Vagina (tissue), 2 donors: ENCODE measurements around the gene TRAPPC5. TPM values are rescaled to one million over a fixed set of nuclear protein-coding genes. Genes with fewer than 3 reads are reported as not detected.

Experiments used
- DNase-seq, 2 donors: peaks; one replicate each; pipeline ENCODE4 v3.0.0-alpha.2; 2017; ENCODE audit errors: extremely low spot score in 2 of 2
- H3K27ac ChIP-seq: fragments of 200-600 bp; sonication (generic); one replicate; pipeline ENCODE4 v1.5.1; 2019
- H3K27me3 ChIP-seq: fragments of 200-600 bp; sonication (generic); one replicate; pipeline ENCODE4 v1.5.1; 2019
- H3K36me3 ChIP-seq, 2 donors: fragments of 200-600 bp; sonication (generic); one replicate each; pipeline ENCODE4 v1.5.1; 2017 to 2019
- H3K4me1 ChIP-seq: fragments of 200-600 bp; sonication (generic); one replicate; pipeline ENCODE4 v1.5.1; 2019
- H3K4me3 ChIP-seq, 2 donors: fragments of 200-600 bp; sonication (generic); 1 replicate in 1 of 2; 2 replicates in 1 of 2; pipeline ENCODE4 v1.5.1; 2016 to 2019
- H3K9me3 ChIP-seq: fragments of 200-600 bp; sonication (generic); one replicate; pipeline ENCODE4 v1.5.1; 2019
- POLR2A ChIP-seq, 2 donors: fragments of 450-650 bp; IDR thresholded peaks; one replicate each; pipeline ENCODE4 v1.6.1; 2017; ENCODE audit warnings: antibody characterized with exemption in 2 of 2, mild to moderate bottlenecking in 2 of 2, moderate library complexity in 2 of 2
- POLR2AphosphoS5 ChIP-seq, 2 donors: sonication (generic); formaldehyde crosslinking; IDR thresholded peaks; one replicate each; pipeline ENCODE4 v1.9.0; 2017; ENCODE audit warnings: antibody characterized with exemption in 2 of 2, mild to moderate bottlenecking in 2 of 2, low read depth in 1 of 2; ENCODE audit not compliant: insufficient read depth in 1 of 2
- intact Hi-C: fragments of 100-400 bp; cut with DNase I; formaldehyde crosslinking; loops from one replicate; pipeline ENCODE4 v1.15.1; 2023
- total RNA-seq: library from RNA; depleted of rRNA; stranded (reverse); fragments of >200 nt; gene quantifications from one replicate; pipeline ENCODE4 v1.2.3, GENCODE V29; 2016
- TF ChIP-seq, protein P1 (sequence below), 3 experiments: fragments of 450-650 bp in 2 of 3; fragments of 200-600 bp in 1 of 3; sonication (generic) in 1 of 3; IDR thresholded peaks; one replicate each; pipeline ENCODE4 v1.5.1; 2017 to 2019; ENCODE audit warnings: antibody characterized with exemption in 3 of 3, mild to moderate bottlenecking in 2 of 3, moderate library complexity in 2 of 3

Gene TRAPPC5
- total RNA-seq, 1 donor from 2014 or later, result 87.2 TPM

DNA sequence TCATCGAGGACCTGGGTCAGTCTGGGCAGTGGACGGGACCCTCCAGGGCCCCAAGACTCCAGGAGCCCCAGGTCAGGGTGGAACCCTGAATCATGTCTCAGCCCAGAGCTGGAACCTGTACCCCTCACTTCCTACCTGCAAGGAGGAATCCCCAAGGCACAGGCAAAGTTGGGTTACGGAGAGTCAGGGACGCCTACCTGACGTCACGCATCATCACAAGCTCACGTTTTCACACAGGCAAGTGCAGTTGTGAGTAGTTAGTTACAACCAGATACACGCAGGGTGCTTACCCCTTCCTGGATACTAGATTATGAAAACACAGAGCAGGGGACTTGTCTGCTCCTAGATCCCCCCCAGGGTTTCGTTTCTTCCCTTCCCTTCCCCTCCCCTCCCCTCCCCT, 9.8 kb upstream of the TRAPPC5 start:
- H3K9me3 ChIP-seq, result no peaks in the 10 kb centered on the region
- H3K4me3 ChIP-seq, result no peak overlapping the region
- no peaks in the 10 kb centered on the region for H3K36me3 ChIP-seq
- H3K27ac ChIP-seq, result no peak overlapping the region
- no peaks in the 10 kb centered on the region for H3K27me3 ChIP-seq
- intact Hi-C loops, result no loop called here
- no peak for DNase-seq
- TF ChIP-seq POLR2A (IDR thresholded peaks at IDR 0.05) (no peak), POLR2AphosphoS5 (IDR thresholded peaks at IDR 0.05; ENCODE audit: insufficient read depth in 1 of 2, low read depth in 1 of 2) (no peak)
- TF ChIP-seq, protein P1, sequence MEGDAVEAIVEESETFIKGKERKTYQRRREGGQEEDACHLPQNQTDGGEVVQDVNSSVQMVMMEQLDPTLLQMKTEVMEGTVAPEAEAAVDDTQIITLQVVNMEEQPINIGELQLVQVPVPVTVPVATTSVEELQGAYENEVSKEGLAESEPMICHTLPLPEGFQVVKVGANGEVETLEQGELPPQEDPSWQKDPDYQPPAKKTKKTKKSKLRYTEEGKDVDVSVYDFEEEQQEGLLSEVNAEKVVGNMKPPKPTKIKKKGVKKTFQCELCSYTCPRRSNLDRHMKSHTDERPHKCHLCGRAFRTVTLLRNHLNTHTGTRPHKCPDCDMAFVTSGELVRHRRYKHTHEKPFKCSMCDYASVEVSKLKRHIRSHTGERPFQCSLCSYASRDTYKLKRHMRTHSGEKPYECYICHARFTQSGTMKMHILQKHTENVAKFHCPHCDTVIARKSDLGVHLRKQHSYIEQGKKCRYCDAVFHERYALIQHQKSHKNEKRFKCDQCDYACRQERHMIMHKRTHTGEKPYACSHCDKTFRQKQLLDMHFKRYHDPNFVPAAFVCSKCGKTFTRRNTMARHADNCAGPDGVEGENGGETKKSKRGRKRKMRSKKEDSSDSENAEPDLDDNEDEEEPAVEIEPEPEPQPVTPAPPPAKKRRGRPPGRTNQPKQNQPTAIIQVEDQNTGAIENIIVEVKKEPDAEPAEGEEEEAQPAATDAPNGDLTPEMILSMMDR (IDR thresholded peaks at IDR 0.05), result no peak
- H3K4me1 ChIP-seq, result no peaks in the 10 kb centered on the region

DNA sequence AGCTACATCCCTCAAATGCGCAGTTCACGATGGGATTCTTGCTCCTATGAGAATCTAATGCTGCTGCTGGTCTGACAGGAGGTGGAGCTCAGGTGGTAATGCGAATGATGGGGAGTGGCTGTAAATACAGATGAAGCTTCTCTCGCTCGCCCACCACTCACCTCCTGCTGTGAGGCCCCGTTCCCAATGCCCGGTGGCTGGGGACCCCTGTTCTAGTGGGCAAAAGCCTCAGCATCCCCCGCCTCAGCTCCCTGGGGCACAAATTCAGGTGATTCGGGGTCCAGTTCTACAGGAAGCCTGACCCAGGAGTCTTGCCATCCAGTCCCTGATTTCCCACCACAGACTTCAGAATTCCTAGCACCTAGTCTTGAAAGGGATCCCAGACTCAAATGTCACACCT, 8.1 kb upstream of the TRAPPC5 start:
- H3K4me3 ChIP-seq, result no peak overlapping the region
- H3K27me3 ChIP-seq, result no peaks in the 10 kb centered on the region
- no peaks in the 10 kb centered on the region for H3K36me3 ChIP-seq
- no peaks in the 10 kb centered on the region for H3K4me1 ChIP-seq
- no peak for TF ChIP-seq POLR2AphosphoS5 (IDR thresholded peaks at IDR 0.05; ENCODE audit: insufficient read depth in 1 of 2, low read depth in 1 of 2)
- TF ChIP-seq, protein P1 (IDR thresholded peaks at IDR 0.05), result no peak
- TF ChIP-seq POLR2A (IDR thresholded peaks at IDR 0.05), result no peak
- H3K27ac ChIP-seq, result no peak overlapping the region
- no peak for DNase-seq
- no peaks in the 10 kb centered on the region for H3K9me3 ChIP-seq
- intact Hi-C loops, result no loop called here

DNA sequence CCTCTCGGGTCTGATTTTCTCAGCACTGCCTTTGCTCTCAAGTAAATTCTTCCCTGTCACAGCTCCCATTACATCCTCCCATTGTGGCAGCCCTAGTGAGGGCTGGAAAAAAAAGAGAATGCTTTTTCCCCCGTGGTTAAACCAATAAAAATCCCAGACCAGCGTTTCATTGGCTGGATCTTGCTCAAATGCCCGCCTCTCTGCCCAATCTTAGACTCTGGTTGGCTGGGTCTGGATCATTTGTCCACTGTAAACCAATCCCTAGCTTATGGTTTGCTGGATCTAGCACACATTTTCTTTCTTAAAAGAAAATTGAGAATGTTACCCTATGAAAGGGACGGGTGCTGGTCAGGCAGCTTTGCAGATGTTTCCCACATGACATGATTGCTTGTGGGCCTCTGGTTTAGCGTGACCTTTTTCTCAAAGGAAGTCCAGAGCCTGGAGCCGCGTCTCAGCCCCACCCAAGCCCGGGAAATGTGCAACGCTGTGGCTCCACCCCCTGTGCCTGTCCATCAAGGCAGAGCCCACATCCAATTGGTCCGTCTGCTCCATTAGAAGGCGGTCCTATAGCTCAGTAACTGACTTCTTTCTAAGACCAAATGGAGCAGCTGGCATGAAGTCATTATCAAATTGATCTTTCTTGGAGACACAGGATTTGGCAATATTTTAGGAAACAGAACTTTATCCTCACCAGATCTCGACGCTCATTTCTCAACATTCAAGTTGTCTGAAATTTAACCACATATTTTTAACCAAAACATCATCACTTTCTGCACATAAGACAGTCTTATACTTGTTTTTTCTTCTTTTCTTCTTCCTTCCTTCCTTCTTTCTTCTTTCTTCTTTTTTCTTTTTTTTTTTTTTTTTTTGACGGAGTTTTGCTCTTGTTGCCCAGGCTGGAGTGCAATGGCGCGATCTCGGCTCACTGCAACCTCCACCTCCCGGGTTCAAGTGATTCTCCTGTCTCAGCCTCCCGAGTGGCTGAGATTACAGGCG, 6.3 kb upstream of the TRAPPC5 start:
- TF ChIP-seq, protein P1 (IDR thresholded peaks at IDR 0.05), result no peak
- TF ChIP-seq POLR2AphosphoS5 (IDR thresholded peaks at IDR 0.05; ENCODE audit: insufficient read depth in 1 of 2, low read depth in 1 of 2), result no peak
- no peak for TF ChIP-seq POLR2A (IDR thresholded peaks at IDR 0.05)
- intact Hi-C loops, result no loop called here
- Histone ChIP-seq H3K4me1 (no peaks in the 10 kb centered on the region), H3K36me3 (no peaks in the 10 kb centered on the region), H3K9me3 (no peaks in the 10 kb centered on the region), H3K4me3 (no peak overlapping the region), H3K27ac (no peak overlapping the region), H3K27me3 (no peaks in the 10 kb centered on the region)
- DNase-seq, result no peak

GRCh38 chr19:7676376-7676775, 4.3 kb upstream of the TRAPPC5 start:
- H3K4me3 ChIP-seq, result no peak overlapping the region
- no peak overlapping the region for H3K27ac ChIP-seq
- intact Hi-C loops, result no loop called here
- no peaks in the 10 kb centered on the region for H3K27me3 ChIP-seq
- H3K4me1 ChIP-seq, result peaks cover 8% of the 10 kb centered on the region
- TF ChIP-seq, protein P1 (IDR thresholded peaks at IDR 0.05), result no peak
- TF ChIP-seq POLR2AphosphoS5 (IDR thresholded peaks at IDR 0.05; ENCODE audit: insufficient read depth in 1 of 2, low read depth in 1 of 2) (no peak), POLR2A (IDR thresholded peaks at IDR 0.05) (no peak)
- no peaks in the 10 kb centered on the region for H3K36me3 ChIP-seq
- H3K9me3 ChIP-seq, result no peaks in the 10 kb centered on the region
- no peak for DNase-seq

DNA sequence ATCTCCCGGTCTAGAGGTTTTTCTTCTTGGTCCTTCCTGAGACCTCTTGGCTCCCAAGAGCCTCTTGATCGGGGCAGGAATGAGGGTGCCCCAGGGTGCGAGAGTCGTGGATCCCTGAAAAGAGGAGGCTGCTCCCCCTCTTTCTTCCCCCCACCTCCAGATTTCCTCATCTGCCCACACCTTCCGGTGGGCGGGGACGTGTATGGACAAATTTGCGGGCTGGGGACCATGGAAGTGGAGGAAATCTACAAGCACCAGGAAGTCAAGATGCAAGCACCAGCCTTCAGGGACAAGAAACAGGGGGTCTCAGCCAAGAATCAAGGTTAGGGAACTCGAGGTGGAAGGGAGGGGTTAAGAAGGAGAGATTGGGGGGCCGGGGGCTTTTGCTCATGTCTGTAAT, 3.8 kb upstream of the TRAPPC5 start, which contains the start of gene MCEMP1:
Gene MCEMP1 (plus strand): TSS at position 237 of the 400 bp plus-strand sequence. CDS start 31 bp downstream, at position 268.
- Histone ChIP-seq H3K9me3 (no peaks in the 10 kb centered on the region), H3K36me3 (no peaks in the 10 kb centered on the region), H3K4me3 (no peak within 1 kb of the TSS), H3K27ac (no peak within 1 kb of the TSS), H3K4me1 (peaks cover 13% of the 10 kb centered on the region), H3K27me3 (no peaks in the 10 kb centered on the region)
- intact Hi-C loops, result no loop called here
- no peak for TF ChIP-seq POLR2A (IDR thresholded peaks at IDR 0.05)
- no peak for TF ChIP-seq POLR2AphosphoS5 (IDR thresholded peaks at IDR 0.05; ENCODE audit: insufficient read depth in 1 of 2, low read depth in 1 of 2)
- TF ChIP-seq, protein P1 (IDR thresholded peaks at IDR 0.05), result no peak
- no peak for DNase-seq
